ENCODE measurements around the gene GHR. TPM values are rescaled to one million over a fixed set of nuclear protein-coding genes. Genes with fewer than 3 reads are reported as not detected.

Gene GHR
- total RNA-seq, 2 donors from 2014 or later: 0.27 to 1.2 TPM

DNA sequence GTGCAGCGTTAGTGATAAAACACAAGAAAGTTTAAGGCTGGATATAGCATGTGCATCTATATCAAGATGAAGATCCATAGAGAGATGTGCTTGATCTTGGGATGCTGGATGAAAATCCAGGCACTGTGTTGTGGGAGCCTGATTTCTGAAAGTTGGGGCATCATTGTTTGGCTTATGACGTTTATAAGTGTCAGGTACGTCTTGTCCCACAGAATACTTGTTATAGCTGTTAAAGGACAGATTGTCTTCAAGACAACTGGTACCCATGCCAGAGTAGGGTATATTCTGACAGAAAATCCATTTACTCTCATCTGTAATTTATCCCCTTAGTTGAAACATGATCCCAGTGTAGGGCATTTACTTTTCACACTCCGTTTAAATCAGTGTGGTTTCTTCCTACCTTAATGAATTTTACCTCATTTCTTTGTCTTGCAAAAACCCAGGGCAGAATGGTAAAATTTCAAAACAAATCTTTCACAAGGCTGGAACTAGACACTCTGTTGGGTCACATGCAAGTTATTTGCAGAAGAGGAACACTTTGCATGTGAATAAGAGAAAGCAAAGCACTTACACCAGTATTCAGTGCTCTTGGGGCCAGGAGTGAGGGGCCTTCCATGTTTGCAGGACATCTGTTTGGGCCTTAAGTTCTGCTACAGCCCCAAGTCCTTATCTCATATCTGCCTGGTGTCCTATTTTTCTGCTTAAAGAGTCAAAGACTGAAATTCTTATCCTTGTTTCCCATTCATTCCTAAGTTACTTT, 73.3 kb downstream of the GHR start:
- no peaks in the 10 kb centered on the region for H3K4me1 ChIP-seq (ENCODE audit: control insufficient read depth, insufficient read depth, low read length)
- DNase-seq: no peak
- no peak for TF ChIP-seq CTCF (conservative IDR thresholded peaks at IDR 0.05)
- H3K4me3 Mint-ChIP-seq: no peak overlapping the region
- H3K4me3 ChIP-seq (ENCODE audit: low read length): no peak overlapping the region
- H3K36me3 Mint-ChIP-seq (ENCODE audit: low read depth): no peaks in the 10 kb centered on the region
- no peaks in the 10 kb centered on the region for H3K27me3 Mint-ChIP-seq (ENCODE audit: insufficient read depth)
- peaks cover 8% of the 10 kb centered on the region for H3K4me1 Mint-ChIP-seq
- no peaks in the 10 kb centered on the region for H3K27me3 ChIP-seq (ENCODE audit: control insufficient read depth, insufficient read depth, low read length, poor library complexity, severe bottlenecking)
- no peak overlapping the region for H3K27ac Mint-ChIP-seq
- WGBS, 2 experiments (ENCODE audit: insufficient coverage in 1 of 2, insufficient read length in 1 of 2): 67 to 84% methylated on average over 3 to 4 of the region's 4 CpGs
- no peak overlapping the region for H3K9ac ChIP-seq (ENCODE audit: extremely low read depth, low read length, poor library complexity, severe bottlenecking)
- no peaks in the 10 kb centered on the region for H3K36me3 ChIP-seq (ENCODE audit: control insufficient read depth, insufficient read depth, low read length)
- no peaks in the 10 kb centered on the region for H3K9me3 Mint-ChIP-seq
- no peaks in the 10 kb centered on the region for H3K9me3 ChIP-seq (ENCODE audit: control insufficient read depth, low read length)
- H3K27ac ChIP-seq (ENCODE audit: low read depth, low read length): no peak overlapping the region

DNA sequence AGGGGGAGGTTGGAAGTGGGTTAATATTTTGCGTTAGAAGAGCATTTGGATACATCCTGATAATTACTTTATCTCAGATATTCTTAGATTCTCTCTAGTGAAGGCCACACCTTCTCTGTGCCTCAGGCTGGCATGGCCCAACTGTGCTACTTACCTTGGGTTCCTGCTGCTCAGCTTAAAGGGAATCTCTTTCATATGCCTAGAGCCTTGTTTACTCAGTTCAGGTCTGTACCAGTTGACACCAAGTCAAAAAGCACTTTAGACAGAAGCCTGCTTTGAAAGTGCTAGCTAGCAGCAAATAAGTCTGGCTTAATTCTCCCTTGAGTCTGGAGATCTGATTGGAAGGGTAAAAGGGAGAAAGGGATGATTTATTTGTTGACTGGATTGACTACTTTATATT, 74.8 kb downstream of the GHR start:
- no peaks in the 10 kb centered on the region for H3K36me3 Mint-ChIP-seq (ENCODE audit: low read depth)
- H3K4me3 Mint-ChIP-seq: no peak overlapping the region
- H3K36me3 ChIP-seq (ENCODE audit: control insufficient read depth, insufficient read depth, low read length): no peaks in the 10 kb centered on the region
- peaks cover 8% of the 10 kb centered on the region for H3K4me1 Mint-ChIP-seq
- H3K9ac ChIP-seq (ENCODE audit: extremely low read depth, low read length, poor library complexity, severe bottlenecking): no peak overlapping the region
- no peaks in the 10 kb centered on the region for H3K27me3 Mint-ChIP-seq (ENCODE audit: insufficient read depth)
- no peaks in the 10 kb centered on the region for H3K4me1 ChIP-seq (ENCODE audit: control insufficient read depth, insufficient read depth, low read length)
- no peaks in the 10 kb centered on the region for H3K9me3 Mint-ChIP-seq
- H3K4me3 ChIP-seq (ENCODE audit: low read length): no peak overlapping the region
- TF ChIP-seq CTCF (conservative IDR thresholded peaks at IDR 0.05): no peak
- no peak overlapping the region for H3K27ac ChIP-seq (ENCODE audit: low read depth, low read length)
- no peaks in the 10 kb centered on the region for H3K27me3 ChIP-seq (ENCODE audit: control insufficient read depth, insufficient read depth, low read length, poor library complexity, severe bottlenecking)
- DNase-seq: no peak
- H3K27ac Mint-ChIP-seq: no peak overlapping the region
- H3K9me3 ChIP-seq (ENCODE audit: control insufficient read depth, low read length): no peaks in the 10 kb centered on the region
- WGBS, 2 experiments (ENCODE audit: insufficient coverage in 1 of 2, insufficient read length in 1 of 2): 88% methylated on average over 1 of the region's 1 CpG; no CpG with 5 or more reads in 1 of the 2 experiments

DNA sequence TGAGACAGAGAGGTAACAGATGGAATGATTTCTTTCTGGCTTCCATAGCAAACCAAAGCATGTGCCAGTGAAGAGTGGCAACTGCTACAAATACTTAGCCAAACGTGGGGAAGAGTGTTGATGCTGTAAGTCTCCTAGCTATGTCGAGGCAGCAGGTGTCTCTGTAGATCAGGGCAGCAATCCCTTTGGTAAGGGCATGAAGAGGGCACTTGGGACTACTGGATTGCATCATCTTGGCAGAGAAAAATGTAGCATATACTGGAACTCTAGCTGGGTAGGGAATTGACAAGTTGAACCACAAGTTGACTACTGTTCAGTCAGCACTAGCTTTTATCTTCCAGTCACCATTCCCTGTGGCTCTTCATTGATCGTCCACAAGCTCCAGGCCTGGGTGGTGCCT, 75.8 kb downstream of the GHR start:
- no peaks in the 10 kb centered on the region for H3K9me3 Mint-ChIP-seq
- H3K36me3 Mint-ChIP-seq (ENCODE audit: low read depth): no peaks in the 10 kb centered on the region
- peaks cover 8% of the 10 kb centered on the region for H3K4me1 Mint-ChIP-seq
- 92 to 94% methylated on average over 2 to 3 of the region's 3 CpGs for WGBS, 2 experiments (ENCODE audit: insufficient coverage in 1 of 2, insufficient read length in 1 of 2)
- Histone ChIP-seq H3K4me3 (ENCODE audit: low read length) (no peak overlapping the region), H3K36me3 (ENCODE audit: control insufficient read depth, insufficient read depth, low read length) (no peaks in the 10 kb centered on the region), H3K9me3 (ENCODE audit: control insufficient read depth, low read length) (no peaks in the 10 kb centered on the region), H3K27ac (ENCODE audit: low read depth, low read length) (no peak overlapping the region), H3K9ac (ENCODE audit: extremely low read depth, low read length, poor library complexity, severe bottlenecking) (no peak overlapping the region), H3K4me1 (ENCODE audit: control insufficient read depth, insufficient read depth, low read length) (no peaks in the 10 kb centered on the region), H3K27me3 (ENCODE audit: control insufficient read depth, insufficient read depth, low read length, poor library complexity, severe bottlenecking) (no peaks in the 10 kb centered on the region)
- no peak for DNase-seq
- H3K27ac Mint-ChIP-seq: no peak overlapping the region
- H3K4me3 Mint-ChIP-seq: no peak overlapping the region
- TF ChIP-seq CTCF (conservative IDR thresholded peaks at IDR 0.05): no peak
- H3K27me3 Mint-ChIP-seq (ENCODE audit: insufficient read depth): no peaks in the 10 kb centered on the region
